WERI-Rb-1 (cell line): ENCODE data around the gene ITGB7.

ENCODE experiments used
- DNase-seq: peaks from one replicate; pipeline ENCODE4 v3.0.0-alpha.2; 2020
- H3K27ac ChIP-seq: fragments of 250-450 bp; sonication (Bioruptor Pico); 2 replicates; pipeline ENCODE4 v1.5.1; 2020; ENCODE audit warnings: mild to moderate bottlenecking, moderate library complexity
- H3K27me3 ChIP-seq: fragments of 250-450 bp; sonication (Bioruptor Pico); 2 replicates; pipeline ENCODE4 v1.5.1; 2021; ENCODE audit warnings: mild to moderate bottlenecking, low read depth, moderate library complexity; ENCODE audit not compliant: insufficient read depth, severe bottlenecking
- H3K36me3 ChIP-seq: fragments of 250-450 bp; sonication (Bioruptor Pico); 2 replicates; pipeline ENCODE4 v1.5.1; 2020; ENCODE audit warnings: mild to moderate bottlenecking, moderate library complexity
- H3K4me3 ChIP-seq: 2 replicates; pipeline ENCODE4 v1.5.1; 2011; ENCODE audit warnings: low read depth, mild to moderate bottlenecking, control low read depth, low read length
- H3K9me3 ChIP-seq: fragments of 250-450 bp; sonication (Bioruptor Pico); 2 replicates; pipeline ENCODE4 v1.5.1; 2021; ENCODE audit warnings: mild to moderate bottlenecking, moderate library complexity; ENCODE audit not compliant: severe bottlenecking
- TF ChIP-seq, protein P1 (sequence below): IDR thresholded peaks from 2 replicates; pipeline ENCODE4 v1.5.1; 2011; ENCODE audit warnings: low read depth, mild to moderate bottlenecking, control low read depth, inconsistent platforms, low read length

ITGB7 gene

DNA sequence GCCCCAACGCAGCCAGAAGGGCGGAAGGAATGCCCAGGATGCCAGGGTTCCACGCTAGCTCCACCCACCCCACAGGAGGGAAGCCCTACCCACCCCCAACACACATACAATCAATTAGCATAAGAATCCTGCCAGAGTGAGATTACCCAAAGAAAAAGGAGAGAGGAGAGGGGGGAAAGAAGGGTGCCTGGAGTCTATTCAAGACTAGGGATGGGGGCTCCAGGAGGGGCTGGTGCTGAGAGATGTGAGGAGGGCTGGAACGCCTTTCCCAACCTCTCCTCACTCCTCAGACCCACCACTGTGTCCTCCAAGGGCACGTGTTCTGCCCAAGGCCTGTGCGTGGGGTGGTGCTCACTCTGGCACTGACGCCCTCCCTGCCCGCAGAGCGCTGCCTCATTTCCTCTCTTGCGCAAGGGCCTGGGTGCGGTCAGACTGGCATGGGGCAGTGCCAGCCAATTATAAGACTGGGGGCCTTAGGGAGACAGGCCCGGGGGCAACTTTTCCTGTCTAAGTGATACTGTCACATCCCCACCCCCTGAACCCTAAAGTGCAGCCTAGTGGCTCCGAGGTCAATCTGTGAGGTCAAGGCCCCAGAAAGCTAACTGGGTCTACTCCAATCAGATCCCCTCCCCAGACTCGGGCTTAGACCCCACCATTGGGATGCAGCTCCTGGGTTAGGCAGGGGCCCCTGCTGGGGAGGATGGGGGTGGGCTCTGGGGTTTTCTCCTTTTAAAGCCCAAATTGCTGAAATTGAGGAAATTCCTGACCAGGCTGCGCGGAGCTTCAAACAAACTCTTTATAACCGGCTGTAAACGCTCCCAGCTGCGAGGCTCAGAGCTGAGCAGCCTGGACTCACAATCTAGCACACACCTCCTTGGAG, 10.2 kb upstream of the ITGB7 start:
- H3K27ac ChIP-seq, result no peak overlapping the region
- no peaks in the 10 kb centered on the region; the same call in none of the 2 replicates for H3K36me3 ChIP-seq
- no peak overlapping the region for H3K4me3 ChIP-seq

DNA sequence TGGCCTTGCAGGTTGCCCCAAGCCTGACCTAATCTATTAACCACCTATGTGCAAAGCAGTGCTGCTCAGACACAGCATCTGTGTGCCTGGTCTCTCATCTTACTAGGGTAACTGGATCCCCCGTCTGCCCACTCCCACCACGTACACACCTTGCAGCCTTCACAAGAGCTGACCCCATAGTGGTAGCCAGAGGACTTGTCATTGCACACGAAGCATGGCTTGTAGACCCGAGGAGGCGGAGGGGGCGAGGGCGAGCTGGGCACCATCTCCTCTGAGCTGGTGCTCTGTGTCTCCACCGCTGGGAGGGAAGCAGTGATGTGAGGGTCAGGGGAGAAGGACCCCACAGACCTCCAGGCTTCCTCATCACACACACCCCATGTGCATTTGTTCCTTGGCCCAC, 8.4 kb upstream of the ITGB7 start:
- TF ChIP-seq, protein P1, sequence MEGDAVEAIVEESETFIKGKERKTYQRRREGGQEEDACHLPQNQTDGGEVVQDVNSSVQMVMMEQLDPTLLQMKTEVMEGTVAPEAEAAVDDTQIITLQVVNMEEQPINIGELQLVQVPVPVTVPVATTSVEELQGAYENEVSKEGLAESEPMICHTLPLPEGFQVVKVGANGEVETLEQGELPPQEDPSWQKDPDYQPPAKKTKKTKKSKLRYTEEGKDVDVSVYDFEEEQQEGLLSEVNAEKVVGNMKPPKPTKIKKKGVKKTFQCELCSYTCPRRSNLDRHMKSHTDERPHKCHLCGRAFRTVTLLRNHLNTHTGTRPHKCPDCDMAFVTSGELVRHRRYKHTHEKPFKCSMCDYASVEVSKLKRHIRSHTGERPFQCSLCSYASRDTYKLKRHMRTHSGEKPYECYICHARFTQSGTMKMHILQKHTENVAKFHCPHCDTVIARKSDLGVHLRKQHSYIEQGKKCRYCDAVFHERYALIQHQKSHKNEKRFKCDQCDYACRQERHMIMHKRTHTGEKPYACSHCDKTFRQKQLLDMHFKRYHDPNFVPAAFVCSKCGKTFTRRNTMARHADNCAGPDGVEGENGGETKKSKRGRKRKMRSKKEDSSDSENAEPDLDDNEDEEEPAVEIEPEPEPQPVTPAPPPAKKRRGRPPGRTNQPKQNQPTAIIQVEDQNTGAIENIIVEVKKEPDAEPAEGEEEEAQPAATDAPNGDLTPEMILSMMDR, result no peak
- Histone ChIP-seq H3K4me3 (no peak overlapping the region), H3K27ac (no peak overlapping the region), H3K9me3 (no peaks in the 10 kb centered on the region), H3K36me3 (peaks cover 2% of the 10 kb centered on the region), H3K27me3 (no peaks in the 10 kb centered on the region)
- no peak for DNase-seq

More for the DNA sequence above, 10.2 kb upstream of the ITGB7 start:
- TF ChIP-seq, protein P1, result no peak
- no peaks in the 10 kb centered on the region for H3K27me3 ChIP-seq
- no peak for DNase-seq
- H3K9me3 ChIP-seq, result no peaks in the 10 kb centered on the region

DNA sequence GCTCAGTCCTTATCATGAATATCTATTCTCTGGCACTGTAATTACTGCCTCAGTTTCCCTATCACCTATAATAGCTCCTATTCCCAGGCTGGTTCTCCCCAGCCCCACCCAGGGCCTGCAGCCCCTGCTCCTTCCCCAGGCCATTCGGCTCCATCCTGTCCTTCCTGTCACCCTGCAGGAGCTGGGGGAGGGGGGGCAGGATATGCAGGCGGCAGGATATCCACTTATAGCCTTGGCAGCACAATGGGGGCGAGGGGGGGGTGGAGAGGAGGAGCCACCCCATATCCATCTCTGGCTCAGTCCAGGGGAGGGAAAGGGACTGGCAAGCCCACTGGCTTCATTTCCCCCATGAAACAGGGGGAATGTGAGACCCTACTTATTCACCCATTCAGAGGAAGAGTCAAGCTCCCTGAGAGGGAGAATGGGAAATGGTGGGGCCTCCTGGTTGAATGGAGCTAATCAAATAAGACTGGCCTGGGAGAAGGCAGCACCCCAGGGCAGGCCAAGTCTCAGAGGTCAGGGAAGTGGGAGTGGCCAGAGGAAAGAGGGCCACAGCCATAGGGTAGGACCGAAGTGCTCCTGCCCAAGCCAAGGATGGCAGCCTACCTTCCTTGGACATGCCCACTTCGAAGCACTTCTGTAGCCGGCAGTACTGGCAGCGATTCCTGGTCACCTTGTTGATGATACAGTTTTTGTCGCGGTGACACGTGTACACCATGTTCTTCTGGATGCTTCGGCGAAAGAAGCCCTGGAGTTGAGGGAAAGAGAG, 7.8 kb upstream of the ITGB7 start:
- DNase-seq, result no peak
- no peak overlapping the region for H3K4me3 ChIP-seq
- TF ChIP-seq, protein P1, result no peak

DNA sequence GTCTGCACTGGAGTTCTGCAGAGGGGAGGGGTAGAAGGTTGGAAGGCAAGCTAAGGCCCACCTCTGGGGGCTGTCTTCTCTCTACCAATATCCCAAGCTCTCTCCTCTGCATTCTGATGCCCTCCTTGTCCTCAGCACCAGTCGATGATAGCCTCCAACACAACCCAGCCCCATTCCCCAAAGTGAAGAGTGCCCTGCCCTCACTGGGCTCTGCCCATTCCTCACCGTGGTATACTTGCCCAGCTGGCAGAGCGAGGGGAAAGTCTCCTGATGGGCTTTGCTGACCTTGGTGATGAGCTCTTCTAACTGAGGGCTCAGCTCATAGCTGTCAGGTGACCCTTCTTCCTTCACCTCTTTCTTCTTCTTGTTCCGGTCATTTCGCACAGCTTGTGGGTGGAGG, 7.2 kb upstream of the ITGB7 start:
- no peak overlapping the region for H3K4me3 ChIP-seq
- DNase-seq, result no peak
- peaks cover 2% of the 10 kb centered on the region for H3K36me3 ChIP-seq
- TF ChIP-seq, protein P1, result no peak
- no peak overlapping the region for H3K27ac ChIP-seq
- H3K9me3 ChIP-seq, result no peaks in the 10 kb centered on the region
- H3K27me3 ChIP-seq, result no peaks in the 10 kb centered on the region

More for the DNA sequence above, 7.8 kb upstream of the ITGB7 start:
- Histone ChIP-seq H3K27me3 (no peaks in the 10 kb centered on the region), H3K9me3 (no peaks in the 10 kb centered on the region), H3K36me3 (peaks cover 2% of the 10 kb centered on the region), H3K27ac (no peak overlapping the region)

DNA sequence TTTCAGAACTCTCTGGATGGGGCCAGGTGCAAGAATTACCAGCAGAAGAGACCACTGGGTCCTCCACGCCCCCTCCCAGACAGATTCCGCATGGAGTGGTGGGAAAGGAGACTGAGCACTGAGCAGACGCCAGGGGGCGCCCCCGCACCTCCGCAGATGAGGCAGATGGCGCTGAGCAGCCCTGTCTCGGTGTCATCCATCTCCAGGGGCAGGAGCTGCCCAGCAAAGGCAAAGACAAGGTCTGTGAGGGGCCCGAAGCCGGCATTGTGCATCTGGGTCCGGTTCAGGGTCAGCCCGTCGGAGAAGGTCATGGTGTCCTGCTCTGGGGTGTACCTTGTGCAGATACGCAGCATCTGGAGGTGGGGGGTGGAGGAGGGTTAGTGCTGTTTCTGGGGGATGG, 6.3 kb upstream of the ITGB7 start:
- TF ChIP-seq, protein P1, result peak; percentile 96
- H3K27me3 ChIP-seq, result no peaks in the 10 kb centered on the region
- H3K9me3 ChIP-seq, result no peaks in the 10 kb centered on the region
- H3K27ac ChIP-seq, result no peak overlapping the region
- H3K36me3 ChIP-seq, result peaks cover 2% of the 10 kb centered on the region
- DNase-seq, result peak; percentile 89
- H3K4me3 ChIP-seq, result no peak overlapping the region
